Caco-2 (cell line): ENCODE data around the gene SERTAD4. TPM values are rescaled to one million over a fixed set of nuclear protein-coding genes. Genes with fewer than 3 reads are reported as not detected.

Source experiments
- BruUV-seq: library from RNA; stranded (reverse); fragments of 400-500 nt; replicated peaks from 2 replicates; lab custom pipeline; 2021; lab: Mats Ljungman, UMichigan
- CTCF ChIA-PET: fragments of 300-600 bp; sonication (Branson Sonifier 250); formaldehyde crosslinking; loops from one replicate; lab custom pipeline; 2022; ENCODE audit warnings: antibody characterized with exemption; lab: Charles Lee
- POLR2A ChIA-PET: fragments of 300-600 bp; sonication (Branson Sonifier 250); formaldehyde crosslinking; loops from one replicate; lab custom pipeline; 2022; ENCODE audit warnings: antibody characterized with exemption; lab: Charles Lee
- DNase-seq, 2 experiments: peaks; one replicate each; pipeline versions ENCODE4 v3.0.0 to v3.0.0-alpha.2; 2020 to 2022
- H3K27me3 ChIP-seq: replicated peaks from 2 replicates; pipeline ENCODE4 v1.6.0; 2011; ENCODE audit warnings: low read length; ENCODE audit not compliant: control insufficient read depth, insufficient read depth
- H3K36me3 ChIP-seq: 2 replicates; pipeline ENCODE4 v1.5.1; 2011; ENCODE audit warnings: low read length; ENCODE audit not compliant: control insufficient read depth, insufficient read depth
- H3K4me1 ChIP-seq: fragments of 250-450 bp; sonication (Bioruptor Pico); 2 replicates; pipeline ENCODE4 v1.5.1; 2020; ENCODE audit warnings: mild to moderate bottlenecking
- H3K4me3 ChIP-seq: 2 replicates; pipeline ENCODE4 v1.5.1; 2011; ENCODE audit warnings: low read depth, mild to moderate bottlenecking, control low read depth, low read length
- H3K9me3 ChIP-seq: fragments of 250-450 bp; sonication (Bioruptor Pico); 2 replicates; pipeline ENCODE4 v1.5.1; 2020; ENCODE audit warnings: mild to moderate bottlenecking, moderate library complexity
- H3K27ac Mint-ChIP-seq: one replicate; pipeline ENCODE4 v1.8.0; 2022; ENCODE audit warnings: mixed read lengths; ENCODE audit not compliant: unreplicated experiment
- H3K27me3 Mint-ChIP-seq: one replicate; pipeline ENCODE4 v1.8.0; 2022; ENCODE audit warnings: mixed read lengths; ENCODE audit not compliant: insufficient read depth, unreplicated experiment
- H3K36me3 Mint-ChIP-seq: one replicate; pipeline ENCODE4 v1.8.0; 2022; ENCODE audit warnings: mild to moderate bottlenecking, mixed read lengths; ENCODE audit not compliant: insufficient read depth, unreplicated experiment
- H3K4me1 Mint-ChIP-seq: one replicate; pipeline ENCODE4 v1.8.0; 2022; ENCODE audit warnings: low read depth, mixed read lengths; ENCODE audit not compliant: unreplicated experiment
- H3K4me3 Mint-ChIP-seq: one replicate; pipeline ENCODE4 v1.8.0; 2022; ENCODE audit warnings: mild to moderate bottlenecking, moderate library complexity, mixed read lengths; ENCODE audit not compliant: unreplicated experiment
- H3K9me3 Mint-ChIP-seq: one replicate; pipeline ENCODE4 v1.8.0; 2022; ENCODE audit warnings: mixed read lengths; ENCODE audit not compliant: unreplicated experiment
- CTCF ChIP-seq, 2 experiments: fragments of 200-600 bp in 1 of 2; IDR thresholded peaks; 1 replicate in 1 of 2; 2 replicates in 1 of 2; pipeline versions ENCODE4 v1.5.1 to v1.8.0; 2011 to 2022; ENCODE audit warnings: antibody characterized with exemption in 1 of 2, control low read depth in 1 of 2, inconsistent platforms in 1 of 2, low read depth in 1 of 2, low read length in 1 of 2, mild to moderate bottlenecking in 1 of 2, moderate library complexity in 1 of 2; ENCODE audit not compliant: insufficient read depth in 1 of 2, severe bottlenecking in 1 of 2, unreplicated experiment in 1 of 2
- intact Hi-C: fragments of 100-400 bp; cut with micrococcal nuclease; formaldehyde crosslinking; loops from one replicate; pipeline ENCODE4 v1.10.0; 2022; ENCODE audit not compliant: unreplicated experiment
- total RNA-seq: library from RNA; stranded (reverse); gene quantifications from 2 replicates; pipeline ENCODE4 v1.2.3, GENCODE V29; 2022

Gene SERTAD4
- total RNA-seq, 1 experiment from 2014 or later: 2.8 TPM

- Histone ChIP-seq H3K4me3 (no peak overlapping the region), H3K27me3 (no peaks in the 10 kb centered on the region), H3K36me3 (no peaks in the 10 kb centered on the region), H3K4me1 (no peaks in the 10 kb centered on the region), H3K9me3 (peaks cover 23% of the 10 kb centered on the region)
- intact Hi-C loops: loop anchor here (5.0 kb wide), 1 partner anchor 48 kb away; no protein-coding TSS in a partner anchor
- no peaks in the 10 kb centered on the region for H3K9me3 Mint-ChIP-seq
- H3K27me3 Mint-ChIP-seq: no peaks in the 10 kb centered on the region
- ChIA-PET POLR2A (no interaction called here), CTCF (interaction anchor here (1.2 kb wide), 1 partner anchor 111 kb away, joined by 4 read pairs; no protein-coding TSS in a partner anchor)
- no peak for DNase-seq
- H3K4me1 Mint-ChIP-seq: no peaks in the 10 kb centered on the region
- H3K36me3 Mint-ChIP-seq: no peaks in the 10 kb centered on the region
- no peak overlapping the region for H3K27ac Mint-ChIP-seq
- no TSS peak for BruUV-seq
- TF ChIP-seq CTCF (IDR thresholded peaks at IDR 0.05; ENCODE audit: insufficient read depth in 1 of 2, low read depth in 1 of 2, low read length in 1 of 2, severe bottlenecking in 1 of 2, unreplicated experiment in 1 of 2): no peak
- no peak overlapping the region for H3K4me3 Mint-ChIP-seq
Observed at GRCh38 chr1:210200124-210200736, 32.4 kb upstream of the SERTAD4 start.

GRCh38 chr1:210201681-210202080, 30.9 kb upstream of the SERTAD4 start:
- Mint-ChIP-seq H3K9me3 (no peaks in the 10 kb centered on the region), H3K27ac (no peak overlapping the region), H3K27me3 (no peaks in the 10 kb centered on the region), H3K4me1 (no peaks in the 10 kb centered on the region), H3K4me3 (no peak overlapping the region), H3K36me3 (no peaks in the 10 kb centered on the region)
- no TSS peak for BruUV-seq
- no peak for TF ChIP-seq CTCF (IDR thresholded peaks at IDR 0.05; ENCODE audit: insufficient read depth in 1 of 2, low read depth in 1 of 2, low read length in 1 of 2, severe bottlenecking in 1 of 2, unreplicated experiment in 1 of 2)
- no peak for DNase-seq
- ChIA-PET CTCF (interaction anchor here (0.6 kb wide), 1 partner anchor 45 kb away, joined by 4 read pairs; no protein-coding TSS in a partner anchor), POLR2A (no interaction called here)
- Histone ChIP-seq H3K27me3 (no peaks in the 10 kb centered on the region), H3K4me1 (no peaks in the 10 kb centered on the region), H3K36me3 (no peaks in the 10 kb centered on the region), H3K4me3 (no peak overlapping the region), H3K9me3 (peaks cover 9% of the 10 kb centered on the region)
- intact Hi-C loops: loop anchor here (5.0 kb wide), 1 partner anchor 49 kb away; no protein-coding TSS in a partner anchor

GRCh38 chr1:210207597-210208450, 24.8 kb upstream of the SERTAD4 start:
- H3K9me3 Mint-ChIP-seq: no peaks in the 10 kb centered on the region
- H3K36me3 Mint-ChIP-seq: no peaks in the 10 kb centered on the region
- TF ChIP-seq CTCF (IDR thresholded peaks at IDR 0.05; ENCODE audit: insufficient read depth in 1 of 2, low read depth in 1 of 2, low read length in 1 of 2, severe bottlenecking in 1 of 2, unreplicated experiment in 1 of 2): no peak
- Histone ChIP-seq H3K4me3 (no peak overlapping the region), H3K36me3 (no peaks in the 10 kb centered on the region), H3K27me3 (no peaks in the 10 kb centered on the region), H3K4me1 (no peaks in the 10 kb centered on the region), H3K9me3 (no peaks in the 10 kb centered on the region; the same call in 1 of the 2 replicates)
- H3K4me1 Mint-ChIP-seq: no peaks in the 10 kb centered on the region
- no TSS peak for BruUV-seq
- no peaks in the 10 kb centered on the region for H3K27me3 Mint-ChIP-seq
- intact Hi-C loops: no loop called here
- H3K27ac Mint-ChIP-seq: no peak overlapping the region
- ChIA-PET POLR2A (no interaction called here), CTCF (no interaction called here)
- no peak overlapping the region for H3K4me3 Mint-ChIP-seq
- no peak for DNase-seq
